ENCODE measurements around the gene AKAP14.
"Not testable (repeated sequence)": the region's sequence is repeated elsewhere in the genome, so short reads cannot be mapped to it uniquely, and the experiment has no call there.

The AKAP14 gene

GRCh38 chrX:119895843-119896326 lies at the start of gene AKAP14:
Gene AKAP14 (plus strand): TSS chrX:119895893. CDS start chrX:119903224, 7,331 bp downstream.
- DNase-seq (ENCODE audit: low spot score) = no peak

DNA sequence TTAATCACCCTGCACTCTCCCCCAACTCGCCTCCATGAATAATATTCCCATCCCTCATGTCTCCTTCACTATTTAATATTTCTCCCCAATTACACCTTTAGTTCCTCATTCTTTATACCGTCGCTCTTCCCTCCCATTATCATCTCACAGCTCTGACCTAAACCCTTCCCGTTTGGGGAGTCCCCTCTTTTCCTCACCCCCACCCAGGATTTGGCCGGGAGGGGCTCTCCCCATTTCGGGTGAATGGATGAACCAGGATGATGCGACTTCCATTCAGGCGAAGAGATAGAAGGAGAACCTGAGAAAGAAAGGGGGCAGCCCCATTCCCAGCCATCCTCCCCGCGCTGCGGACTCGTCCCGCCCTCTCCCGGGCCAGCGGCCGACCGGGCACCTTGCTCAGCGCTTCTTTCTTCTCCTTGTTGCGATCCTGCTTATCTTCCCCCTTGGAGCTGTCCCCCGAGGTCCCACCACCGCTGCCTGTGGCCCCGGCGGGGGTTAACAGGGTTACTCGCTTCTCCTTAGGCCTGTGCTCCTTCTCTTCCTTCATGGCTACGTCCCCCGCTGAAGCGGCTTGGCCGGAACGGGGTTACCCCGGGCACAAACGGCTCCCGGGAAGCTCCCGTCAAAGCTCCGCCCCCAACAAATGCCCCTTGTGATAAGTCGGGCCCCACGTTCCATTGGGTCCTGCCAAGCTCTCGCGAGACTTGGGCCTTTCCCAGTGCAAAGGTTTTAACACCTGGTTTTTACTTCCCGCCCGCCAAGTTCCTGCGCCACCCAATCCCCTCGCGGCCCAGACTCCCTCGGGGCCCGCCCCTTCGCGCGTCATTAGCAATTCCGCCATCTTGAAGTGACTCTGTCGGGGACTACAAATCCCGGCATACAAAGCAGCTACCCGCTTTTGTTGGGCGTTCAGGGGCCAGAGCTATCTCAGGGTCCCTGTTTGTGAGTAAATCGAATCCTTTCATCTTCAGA lies 43.0 kb upstream of the AKAP14 start, which contains the start of gene UPF3B:
Gene UPF3B, minus strand, starts transcription at position 582 of the 972 bp plus-strand sequence. Its CDS starts 35 bp downstream, at position 547.
- DNase-seq (ENCODE audit: low spot score) = peak; percentile 96

GRCh38 chrX:119853444-119853843 lies 42.2 kb upstream of the AKAP14 start:
- DNase-seq (ENCODE audit: low spot score) = no peak

DNA sequence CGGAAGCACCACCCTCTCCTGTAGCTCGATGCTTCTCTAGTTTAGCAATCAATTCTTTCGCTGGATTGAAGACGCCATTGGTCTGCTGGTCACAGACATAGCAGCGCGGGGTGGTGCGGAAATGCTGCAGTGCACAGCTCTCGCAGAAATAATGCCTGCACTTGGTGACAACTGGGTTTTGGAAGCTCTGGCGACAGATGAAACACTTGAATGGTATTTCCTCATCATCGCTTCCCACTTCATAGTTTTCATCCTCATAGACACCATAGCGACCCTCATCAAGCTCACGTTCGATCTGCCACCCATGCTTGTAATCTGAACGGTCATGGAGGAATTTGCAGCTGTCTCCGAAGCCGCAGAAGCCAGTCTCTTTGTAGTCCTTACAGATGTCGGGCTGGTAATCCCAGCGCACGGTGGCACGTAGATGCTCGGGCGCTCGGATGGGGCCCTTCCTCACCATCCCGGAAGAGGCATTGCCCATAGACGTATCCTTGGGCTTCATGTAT lies 25.0 kb upstream of the AKAP14 start:
- no peak for DNase-seq (ENCODE audit: low spot score)

- DNase-seq (ENCODE audit: low spot score) = no peak
Observed at GRCh38 chrX:119871245-119871598, 24.5 kb upstream of the AKAP14 start.

GRCh38 chrX:119871599-119872395 lies 23.9 kb upstream of the AKAP14 start, which contains the start of the genes NDUFA1 and RNF113A:
Gene NDUFA1 (plus strand): TSS chrX:119871832. CDS start chrX:119871912, 80 bp downstream.
Gene RNF113A (minus strand): TSS chrX:119871733. CDS start chrX:119871613, 120 bp downstream.
- DNase-seq (ENCODE audit: low spot score) = peak; percentile 81

DNA sequence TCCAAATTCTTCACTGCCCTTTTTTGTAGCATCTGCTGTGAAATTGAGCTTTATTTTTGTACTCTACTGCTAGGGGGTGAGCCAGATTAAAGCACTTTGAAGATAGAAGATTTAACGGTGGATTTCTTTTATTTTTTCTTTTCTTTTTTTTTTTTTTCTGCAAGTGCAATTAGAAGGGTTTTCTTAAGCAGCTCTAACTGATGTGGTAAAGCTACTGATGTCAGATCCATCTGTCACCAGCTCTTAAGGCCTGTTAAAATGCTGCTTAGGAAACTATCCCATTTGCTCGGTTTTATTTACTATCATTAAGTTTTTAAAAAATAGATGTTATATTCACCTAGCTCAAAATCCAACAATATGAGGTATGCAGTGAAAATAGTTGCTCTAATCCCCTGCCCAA lies 17.0 kb upstream of the AKAP14 start:
- no peak for DNase-seq (ENCODE audit: low spot score)

GRCh38 chrX:119880076-119880475 lies 15.6 kb upstream of the AKAP14 start:
- DNase-seq (ENCODE audit: low spot score) = no peak

DNA sequence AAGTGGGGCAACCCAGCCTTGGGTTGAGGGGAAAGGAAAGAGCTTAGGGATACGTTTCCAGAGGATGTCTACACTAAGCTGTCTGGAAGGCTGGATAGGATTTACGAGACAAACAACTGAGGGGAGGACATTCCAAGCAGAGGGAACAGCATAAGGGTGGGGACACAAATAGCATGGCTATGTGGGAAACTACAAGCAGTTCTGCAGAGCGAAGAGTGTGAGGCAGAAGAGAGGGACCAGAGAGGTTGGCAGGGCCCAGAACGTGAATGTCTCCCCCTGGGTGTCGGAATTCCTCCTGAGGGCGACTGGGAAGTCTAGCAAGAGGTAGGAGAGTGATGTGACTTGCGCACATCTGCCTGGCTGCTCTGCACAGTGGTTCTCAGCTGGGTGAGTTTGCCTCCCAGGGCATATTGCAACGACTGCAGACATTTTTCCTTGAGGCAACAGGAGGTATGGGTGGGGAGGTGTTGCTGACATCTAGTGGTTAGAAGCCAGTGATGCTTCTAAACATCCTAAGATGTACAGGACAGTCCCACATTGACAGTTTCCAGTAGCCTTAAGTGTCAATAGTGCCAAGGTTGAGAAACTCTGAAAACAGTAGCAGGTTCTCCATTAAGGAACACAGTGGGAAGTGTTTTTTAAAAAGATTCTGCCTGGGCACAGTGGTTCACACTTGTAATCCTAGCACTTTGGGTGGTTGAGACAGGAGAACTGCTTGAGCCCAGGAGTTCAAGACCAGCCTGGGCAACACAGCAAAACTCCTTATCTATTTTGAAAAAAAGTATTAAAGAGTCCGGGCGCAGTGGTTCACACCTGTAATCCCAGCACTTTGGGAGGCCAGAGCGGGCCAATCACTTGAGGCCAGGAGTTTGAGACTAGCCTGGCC lies 14.9 kb upstream of the AKAP14 start:
- DNase-seq (ENCODE audit: low spot score) = peak; percentile 43

DNA sequence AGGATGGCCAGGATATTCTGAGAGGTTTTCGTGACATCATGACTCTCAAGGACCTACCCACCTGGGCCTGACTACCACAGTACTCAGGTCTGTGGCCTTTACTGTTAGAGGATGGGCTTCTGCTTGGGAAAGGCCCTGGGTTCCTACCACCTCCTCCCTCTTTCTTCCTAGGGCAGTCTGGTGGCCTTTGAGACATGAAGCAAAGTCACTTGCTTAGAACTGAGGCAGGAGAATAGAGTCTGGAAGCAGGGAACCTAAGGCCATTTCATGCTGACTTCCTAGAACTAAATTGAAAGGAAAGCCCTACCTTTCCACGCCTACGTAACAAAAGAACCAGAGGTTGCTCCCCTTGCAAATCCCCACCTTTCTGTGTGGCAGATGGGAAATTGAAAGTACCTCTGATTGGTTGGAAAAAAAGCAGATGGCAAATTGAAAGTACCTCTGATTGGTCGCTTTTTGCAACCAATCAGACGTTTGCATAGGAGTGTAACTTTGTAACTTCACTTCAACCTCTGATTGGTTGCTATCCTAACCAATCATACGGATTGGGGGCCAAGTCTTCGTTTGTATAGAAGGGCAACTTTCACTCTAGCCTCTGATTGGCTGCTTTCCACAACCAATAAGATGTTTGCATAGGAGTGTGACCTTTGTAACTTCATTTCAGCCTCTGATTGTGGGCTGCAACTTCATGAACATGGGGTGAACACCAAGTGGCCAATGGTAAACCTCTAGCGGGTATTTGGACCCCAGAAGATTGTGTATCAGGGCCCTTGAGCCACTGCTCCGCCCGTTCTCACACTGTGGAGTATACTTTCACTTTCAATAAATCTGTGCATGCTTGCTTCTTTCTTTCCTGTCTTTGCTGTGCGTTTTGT lies 9.9 kb upstream of the AKAP14 start:
- peak; percentile 14 for DNase-seq (ENCODE audit: low spot score)

- peak; percentile 50 for DNase-seq (ENCODE audit: low spot score)
Observed at GRCh38 chrX:119887721-119888425, 7.8 kb upstream of the AKAP14 start.

DNA sequence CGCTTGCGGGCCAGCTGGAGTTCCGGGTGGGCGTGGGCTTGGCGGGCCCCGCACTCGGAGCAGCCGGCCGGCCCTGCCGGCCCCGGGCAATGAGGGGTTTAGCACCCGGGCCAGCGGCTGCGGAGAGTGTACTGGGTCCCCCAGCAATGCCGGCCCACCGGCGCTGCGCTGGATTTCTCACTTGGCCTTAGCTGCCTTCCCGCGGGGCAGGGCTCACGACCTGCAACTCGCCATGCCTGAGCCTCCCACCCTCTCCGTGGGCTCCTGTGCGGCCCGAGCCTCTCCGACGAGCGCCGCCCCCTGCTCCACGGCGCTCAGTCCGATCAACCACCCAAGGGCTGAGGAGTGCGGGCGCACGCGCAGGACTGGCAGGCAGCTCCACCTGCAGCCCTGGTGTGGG lies 5.1 kb upstream of the AKAP14 start:
- DNase-seq (ENCODE audit: low spot score) = not testable (repeated sequence)

- not testable (repeated sequence) for DNase-seq (ENCODE audit: low spot score)
Observed at GRCh38 chrX:119891961-119892692, 3.6 kb upstream of the AKAP14 start.

GRCh38 chrX:119899125-119899524 lies 3.4 kb downstream of the AKAP14 start:
- DNase-seq (ENCODE audit: low spot score) = no peak

DNA sequence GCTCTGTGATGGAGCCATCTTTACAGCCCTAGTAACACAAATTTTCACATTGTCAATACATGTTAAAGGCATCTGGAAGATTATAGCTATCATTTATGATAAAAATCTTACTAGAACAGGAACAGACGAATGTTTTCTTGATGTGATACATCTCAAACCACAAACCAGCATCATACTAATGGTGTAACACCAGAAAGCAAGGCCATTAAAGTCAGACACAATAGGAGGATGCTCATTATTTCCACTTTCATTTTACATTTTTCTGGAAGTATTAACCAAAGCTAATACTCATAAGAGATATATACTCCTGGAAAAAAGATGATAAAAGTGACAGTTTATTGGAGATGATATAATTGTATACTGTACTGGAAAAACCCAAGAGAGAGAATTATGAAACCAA lies 5.3 kb downstream of the AKAP14 start:
- DNase-seq (ENCODE audit: low spot score) = no peak

- DNase-seq (ENCODE audit: low spot score) = no peak
Observed at GRCh38 chrX:119916310-119916709, 20.6 kb downstream of the AKAP14 start.

DNA sequence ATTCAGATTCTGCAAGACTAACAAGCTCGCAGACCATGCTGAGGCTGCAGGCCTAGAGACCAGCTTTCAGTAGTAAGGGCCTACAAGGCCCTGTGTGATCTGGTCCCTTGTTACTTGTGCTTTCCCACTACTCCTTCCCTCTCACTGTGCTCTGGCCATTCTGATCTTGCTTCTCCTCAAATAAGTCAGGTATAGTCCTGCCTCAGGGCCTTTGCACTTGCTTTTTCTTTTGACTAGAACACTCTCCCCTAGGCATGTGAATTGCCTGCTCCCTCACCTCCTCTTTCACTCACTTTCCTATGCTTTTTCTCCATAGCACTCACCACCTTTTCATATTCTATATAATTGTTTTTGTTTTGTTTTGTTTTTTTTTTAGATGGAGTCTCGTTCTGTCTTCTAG lies 22.2 kb downstream of the AKAP14 start:
- no peak for DNase-seq (ENCODE audit: low spot score)

DNA sequence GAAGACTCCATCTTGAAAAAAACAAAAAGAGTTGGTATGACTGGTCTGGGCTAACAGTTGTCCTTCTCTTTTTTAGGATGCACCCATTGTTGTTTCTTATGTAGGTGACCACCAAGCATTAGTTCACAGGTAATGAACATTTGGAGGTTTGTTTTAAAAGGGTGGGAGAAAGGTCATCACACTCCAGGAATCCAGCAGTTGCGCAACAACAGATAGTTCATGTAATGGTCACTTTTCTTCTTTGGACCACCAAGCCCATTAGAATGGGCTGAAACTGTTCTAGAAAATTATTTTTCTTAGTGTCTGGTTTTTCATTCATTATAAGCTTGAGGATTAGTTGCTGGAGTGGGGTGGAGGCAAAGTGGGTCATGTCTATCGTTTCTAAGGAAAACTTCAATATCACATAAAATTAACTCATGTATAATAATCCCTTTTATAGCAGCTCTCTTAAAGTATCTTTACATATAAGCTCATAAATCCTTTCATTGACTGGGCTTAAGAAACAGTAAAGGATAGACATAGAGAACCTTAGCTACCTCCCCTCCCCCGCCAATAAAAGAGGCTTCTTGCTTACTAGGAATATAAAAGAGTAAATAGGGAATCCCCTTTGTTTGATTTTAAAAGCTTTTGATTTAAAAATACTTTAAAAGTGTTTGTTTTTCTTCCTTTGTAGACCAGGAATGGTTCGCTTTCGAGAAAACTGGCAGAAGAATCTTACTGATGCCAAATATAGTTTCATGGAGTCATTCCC lies 24.3 kb downstream of the AKAP14 start:
- DNase-seq (ENCODE audit: low spot score) = no peak
